ENCODE results near the gene TM4SF5. TPM values are rescaled to one million over a fixed set of nuclear protein-coding genes. Genes with fewer than 3 reads are reported as not detected.

The TM4SF5 gene
- total and polyA plus RNA-seq, 4 donors, result 18.4 TPM; not detected in 3

DNA sequence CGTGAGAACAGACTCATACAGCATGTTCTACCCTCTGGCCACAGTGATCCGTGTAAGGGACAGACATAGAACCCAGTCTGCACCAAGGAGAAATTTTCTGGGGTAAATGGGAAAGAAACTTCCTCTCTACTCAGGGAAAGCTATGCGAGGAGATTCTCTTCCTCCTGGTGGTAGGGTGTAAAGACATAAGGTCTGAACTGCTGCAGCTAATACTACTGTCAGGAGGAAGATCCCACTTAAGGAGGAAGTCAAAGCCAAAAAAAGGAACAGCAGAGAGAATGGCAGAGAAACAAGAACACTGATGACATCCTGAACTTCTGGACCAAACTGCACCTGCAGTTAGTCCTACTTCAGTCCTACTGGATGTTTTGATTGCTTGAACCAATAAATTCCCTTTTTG, 7.1 kb upstream of the TM4SF5 start:
- Histone ChIP-seq H3K27me3 (ENCODE audit: control insufficient read depth in 1 of 2, insufficient read depth in 2 of 2, low read length in 1 of 2) (no peaks in the 10 kb centered on the region), H3K36me3 (ENCODE audit: control insufficient read depth in 1 of 2, insufficient read depth in 2 of 2, low read length in 1 of 2) (no peaks in the 10 kb centered on the region), H3K9me3 (ENCODE audit: control insufficient read depth, low read length) (no peaks in the 10 kb centered on the region), H3K27ac (ENCODE audit: low read depth in 1 of 2, low read length in 2 of 2) (no peak overlapping the region), H3K4me1 (ENCODE audit: control insufficient read depth in 1 of 2, insufficient read depth in 2 of 2, low read length in 2 of 2) (no peaks in the 10 kb centered on the region), H3K4me3 (ENCODE audit: low read length in 2 of 2) (no peak overlapping the region)
- ATAC-seq (ENCODE audit: low FRiP score) (no peak), DNase-seq (no peak)
- 68 to 69% methylated on average over 3 of the region's 3 CpGs for WGBS, 2 donors
- intact Hi-C loops (cut with DNase I), result no loop called here

DNA sequence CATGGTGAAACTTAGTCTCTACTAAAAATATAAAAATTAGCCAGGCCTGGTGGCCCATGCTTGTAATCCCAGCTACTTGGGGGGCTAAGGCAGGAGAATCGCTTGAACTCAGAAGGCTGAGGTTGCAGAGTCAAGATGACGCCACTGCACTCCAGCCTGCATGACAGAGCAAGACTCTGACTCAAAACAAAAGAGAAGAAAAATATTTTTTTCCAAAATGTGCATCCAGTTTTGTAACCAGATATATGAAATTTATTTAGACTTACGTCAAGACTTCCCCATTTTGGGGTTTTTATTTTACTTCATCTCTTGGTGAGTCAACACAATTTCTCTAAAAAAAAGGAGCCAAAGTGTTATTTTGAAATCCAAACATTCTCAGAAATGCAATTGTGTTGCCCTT, 5.5 kb upstream of the TM4SF5 start:
- Histone ChIP-seq H3K4me1 (ENCODE audit: control insufficient read depth in 1 of 2, insufficient read depth in 2 of 2, low read length in 2 of 2) (no peaks in the 10 kb centered on the region), H3K27ac (ENCODE audit: low read depth in 1 of 2, low read length in 2 of 2) (no peak overlapping the region), H3K27me3 (ENCODE audit: control insufficient read depth in 1 of 2, insufficient read depth in 2 of 2, low read length in 1 of 2) (no peaks in the 10 kb centered on the region), H3K9me3 (ENCODE audit: control insufficient read depth, low read length) (no peaks in the 10 kb centered on the region), H3K36me3 (ENCODE audit: control insufficient read depth in 1 of 2, insufficient read depth in 2 of 2, low read length in 1 of 2) (no peaks in the 10 kb centered on the region), H3K4me3 (ENCODE audit: low read length in 2 of 2) (no peak overlapping the region)
- ATAC-seq (ENCODE audit: low FRiP score) (no peak), DNase-seq (peak; percentile 16 to 76)
- WGBS, 2 donors, result 78 to 86% methylated on average over 3 of the region's 3 CpGs
- intact Hi-C loops (cut with DNase I), result no loop called here

DNA sequence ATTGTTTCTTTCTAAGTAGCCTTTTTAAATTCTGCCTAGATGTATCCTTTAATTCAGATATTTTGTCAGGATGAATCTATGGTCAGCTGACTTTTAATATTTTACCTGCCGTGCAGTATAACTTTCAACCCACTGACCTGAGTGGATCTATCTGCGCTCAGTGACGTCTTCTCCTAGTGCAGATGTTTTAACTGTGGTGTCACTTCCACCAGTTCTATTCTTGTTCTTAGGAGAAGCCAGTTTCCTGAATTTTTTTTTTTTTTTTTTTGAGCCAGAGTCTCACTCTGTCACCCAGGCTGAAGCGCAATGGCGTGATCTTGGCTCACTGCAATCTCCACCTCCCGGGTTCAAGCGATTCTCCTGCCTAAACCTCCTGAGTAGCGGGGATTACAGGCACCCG, 5.0 kb upstream of the TM4SF5 start:
- Histone ChIP-seq H3K4me3 (ENCODE audit: low read length in 2 of 2) (no peak overlapping the region), H3K4me1 (ENCODE audit: control insufficient read depth in 1 of 2, insufficient read depth in 2 of 2, low read length in 2 of 2) (no peaks in the 10 kb centered on the region), H3K27ac (ENCODE audit: low read depth in 1 of 2, low read length in 2 of 2) (no peak overlapping the region), H3K9me3 (ENCODE audit: control insufficient read depth, low read length) (no peaks in the 10 kb centered on the region), H3K36me3 (ENCODE audit: control insufficient read depth in 1 of 2, insufficient read depth in 2 of 2, low read length in 1 of 2) (no peaks in the 10 kb centered on the region), H3K27me3 (ENCODE audit: control insufficient read depth in 1 of 2, insufficient read depth in 2 of 2, low read length in 1 of 2) (no peaks in the 10 kb centered on the region)
- WGBS, 2 donors, result 77 to 82% methylated on average over 9 of the region's 9 CpGs
- no peak for ATAC-seq (ENCODE audit: low FRiP score)
- intact Hi-C loops (cut with DNase I), result no loop called here
- peak in 1 of 2 donors; percentile 41 for DNase-seq

DNA sequence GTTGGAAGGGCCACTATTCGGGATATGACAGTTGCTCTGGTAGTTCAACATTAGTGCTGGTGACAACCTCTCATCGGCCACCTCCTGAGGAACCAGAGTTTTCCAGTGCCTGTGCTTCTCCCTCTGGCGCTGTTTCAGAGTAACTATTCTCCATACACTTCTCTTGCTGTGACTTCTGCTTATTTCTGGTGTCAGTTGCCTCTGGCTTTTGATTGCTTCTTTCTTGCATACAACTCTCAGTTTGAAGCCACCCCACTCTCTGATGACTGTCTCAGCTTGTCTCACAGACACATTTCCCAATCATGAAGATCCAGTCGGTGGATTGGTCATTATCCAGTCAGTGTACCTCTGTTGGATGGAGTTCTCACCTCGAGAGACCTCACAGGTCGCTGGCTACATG, 3.4 kb upstream of the TM4SF5 start:
- no peaks in the 10 kb centered on the region for H3K36me3 ChIP-seq (ENCODE audit: control insufficient read depth in 1 of 2, insufficient read depth in 2 of 2, low read length in 1 of 2)
- no peak overlapping the region for H3K27ac ChIP-seq (ENCODE audit: low read depth in 1 of 2, low read length in 2 of 2)
- H3K4me3 ChIP-seq (ENCODE audit: low read length in 2 of 2), result no peak overlapping the region
- WGBS, 2 donors, result 79 to 80% methylated on average over 6 of the region's 6 CpGs
- intact Hi-C loops (cut with DNase I), result no loop called here
- H3K9me3 ChIP-seq (ENCODE audit: control insufficient read depth, low read length), result no peaks in the 10 kb centered on the region
- ATAC-seq (ENCODE audit: low FRiP score) (no peak), DNase-seq (no peak)
- H3K4me1 ChIP-seq (ENCODE audit: control insufficient read depth in 1 of 2, insufficient read depth in 2 of 2, low read length in 2 of 2), result no peaks in the 10 kb centered on the region
- no peaks in the 10 kb centered on the region for H3K27me3 ChIP-seq (ENCODE audit: control insufficient read depth in 1 of 2, insufficient read depth in 2 of 2, low read length in 1 of 2)

DNA sequence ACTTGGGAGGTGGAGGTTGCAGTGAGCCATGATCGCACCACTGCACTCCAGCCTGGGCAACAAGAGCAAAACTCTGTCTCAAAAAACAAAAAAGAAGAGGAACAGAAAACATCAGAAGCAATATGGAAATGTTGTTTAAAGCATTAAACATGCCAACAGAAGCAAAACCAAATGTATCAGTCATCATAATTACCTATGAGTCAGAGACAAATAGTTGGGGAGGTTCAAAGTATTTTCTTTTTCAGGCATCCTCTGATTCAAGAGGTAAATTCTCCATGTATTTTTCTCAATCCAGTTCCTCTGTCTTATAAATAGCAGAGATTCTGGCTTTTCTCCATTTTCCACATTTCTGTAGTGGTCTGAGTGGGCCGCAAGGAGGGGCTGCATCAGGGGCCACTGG, 2.1 kb upstream of the TM4SF5 start:
- Histone ChIP-seq H3K4me3 (ENCODE audit: low read length in 2 of 2) (no peak overlapping the region), H3K36me3 (ENCODE audit: control insufficient read depth in 1 of 2, insufficient read depth in 2 of 2, low read length in 1 of 2) (no peaks in the 10 kb centered on the region), H3K9me3 (ENCODE audit: control insufficient read depth, low read length) (no peaks in the 10 kb centered on the region), H3K27ac (ENCODE audit: low read depth in 1 of 2, low read length in 2 of 2) (no peak overlapping the region), H3K4me1 (ENCODE audit: control insufficient read depth in 1 of 2, insufficient read depth in 2 of 2, low read length in 2 of 2) (no peaks in the 10 kb centered on the region), H3K27me3 (ENCODE audit: control insufficient read depth in 1 of 2, insufficient read depth in 2 of 2, low read length in 1 of 2) (no peaks in the 10 kb centered on the region)
- WGBS, 2 donors, result 73 to 84% methylated on average over 2 of the region's 2 CpGs
- intact Hi-C loops (cut with DNase I), result no loop called here
- no peak for DNase-seq
- ATAC-seq (ENCODE audit: low FRiP score), result no peak

DNA sequence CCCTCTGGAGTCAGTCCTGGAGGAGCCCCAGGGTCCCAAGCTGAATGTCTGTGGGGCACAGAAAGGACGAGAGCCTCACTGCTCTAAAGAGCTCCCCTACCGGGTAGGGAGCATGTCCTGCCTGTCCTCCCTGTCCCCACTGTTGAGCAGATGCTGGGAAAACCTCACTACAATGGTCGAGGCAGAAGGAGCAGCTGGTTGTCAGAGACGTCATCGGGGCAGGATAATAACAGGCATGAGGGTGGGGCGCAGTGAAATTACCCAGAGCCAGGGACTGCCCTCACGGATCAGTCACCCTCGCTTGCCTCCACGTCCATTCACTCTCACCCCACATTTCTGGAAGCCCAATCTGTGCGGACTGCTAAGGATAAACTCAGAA, 538 bp downstream of the TM4SF5 start:
- WGBS, 2 donors, result 61 to 69% methylated on average over 10 of the region's 10 CpGs
- intact Hi-C loops (cut with DNase I), result no loop called here
- Histone ChIP-seq H3K4me3 (ENCODE audit: low read length in 2 of 2) (no peak overlapping the region), H3K36me3 (ENCODE audit: control insufficient read depth in 1 of 2, insufficient read depth in 2 of 2, low read length in 1 of 2) (no peaks in the 10 kb centered on the region), H3K4me1 (ENCODE audit: control insufficient read depth in 1 of 2, insufficient read depth in 2 of 2, low read length in 2 of 2) (no peaks in the 10 kb centered on the region), H3K27me3 (ENCODE audit: control insufficient read depth in 1 of 2, insufficient read depth in 2 of 2, low read length in 1 of 2) (no peaks in the 10 kb centered on the region), H3K9me3 (ENCODE audit: control insufficient read depth, low read length) (no peaks in the 10 kb centered on the region), H3K27ac (ENCODE audit: low read depth in 1 of 2, low read length in 2 of 2) (no peak overlapping the region)
- DNase-seq, result peak in 1 of 2 donors; percentile 53
- ATAC-seq (ENCODE audit: low FRiP score), result no peak

DNA sequence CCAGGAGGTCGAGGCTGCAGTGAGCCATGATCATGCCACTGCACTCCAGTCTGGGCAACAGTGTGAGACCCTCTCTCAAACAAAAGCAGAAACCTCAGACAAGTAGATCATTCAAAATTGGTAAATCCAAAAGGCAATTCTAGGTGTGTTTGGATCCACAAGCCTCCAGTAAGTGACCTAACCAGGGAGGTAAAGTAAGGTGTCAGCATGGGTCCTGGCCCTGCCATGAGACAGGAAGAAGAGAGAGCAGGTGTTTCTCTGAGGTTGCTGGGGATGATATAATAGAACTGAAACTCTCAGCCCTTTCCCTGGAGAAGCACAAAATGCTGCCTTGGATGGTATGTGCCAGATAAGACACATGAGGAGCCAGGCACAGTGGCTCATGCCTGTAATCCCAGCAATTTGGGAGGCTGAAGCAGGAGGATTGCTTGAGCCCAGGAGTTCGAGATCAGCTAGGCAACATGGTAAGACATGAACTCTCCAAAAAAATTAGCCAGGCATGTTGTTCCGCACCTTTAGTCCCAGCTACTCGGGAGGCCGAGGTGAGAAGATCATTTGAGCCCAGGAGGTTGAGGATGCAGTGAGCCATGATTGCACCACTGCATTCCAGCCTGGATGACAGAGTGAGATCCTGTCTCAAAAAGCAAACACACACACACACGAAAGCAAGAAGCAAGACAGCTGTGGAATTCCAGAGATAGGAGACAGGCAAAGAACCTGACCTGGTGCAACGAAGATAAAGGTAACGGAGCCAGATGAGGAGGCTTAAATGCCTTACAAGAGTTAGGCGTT, 6.5 kb downstream of the TM4SF5 start:
- Histone ChIP-seq H3K4me1 (ENCODE audit: control insufficient read depth in 1 of 2, insufficient read depth in 2 of 2, low read length in 2 of 2) (no peaks in the 10 kb centered on the region), H3K36me3 (ENCODE audit: control insufficient read depth in 1 of 2, insufficient read depth in 2 of 2, low read length in 1 of 2) (no peaks in the 10 kb centered on the region), H3K27me3 (ENCODE audit: control insufficient read depth in 1 of 2, insufficient read depth in 2 of 2, low read length in 1 of 2) (no peaks in the 10 kb centered on the region), H3K27ac (ENCODE audit: low read depth in 1 of 2, low read length in 2 of 2) (no peak overlapping the region), H3K9me3 (ENCODE audit: control insufficient read depth, low read length) (no peaks in the 10 kb centered on the region), H3K4me3 (ENCODE audit: low read length in 2 of 2) (no peak overlapping the region)
- ATAC-seq (ENCODE audit: low FRiP score) (no peak), DNase-seq (no peak)
- intact Hi-C loops (cut with DNase I), result no loop called here
- 71 to 77% methylated on average over 9 of the region's 9 CpGs for WGBS, 2 donors

DNA sequence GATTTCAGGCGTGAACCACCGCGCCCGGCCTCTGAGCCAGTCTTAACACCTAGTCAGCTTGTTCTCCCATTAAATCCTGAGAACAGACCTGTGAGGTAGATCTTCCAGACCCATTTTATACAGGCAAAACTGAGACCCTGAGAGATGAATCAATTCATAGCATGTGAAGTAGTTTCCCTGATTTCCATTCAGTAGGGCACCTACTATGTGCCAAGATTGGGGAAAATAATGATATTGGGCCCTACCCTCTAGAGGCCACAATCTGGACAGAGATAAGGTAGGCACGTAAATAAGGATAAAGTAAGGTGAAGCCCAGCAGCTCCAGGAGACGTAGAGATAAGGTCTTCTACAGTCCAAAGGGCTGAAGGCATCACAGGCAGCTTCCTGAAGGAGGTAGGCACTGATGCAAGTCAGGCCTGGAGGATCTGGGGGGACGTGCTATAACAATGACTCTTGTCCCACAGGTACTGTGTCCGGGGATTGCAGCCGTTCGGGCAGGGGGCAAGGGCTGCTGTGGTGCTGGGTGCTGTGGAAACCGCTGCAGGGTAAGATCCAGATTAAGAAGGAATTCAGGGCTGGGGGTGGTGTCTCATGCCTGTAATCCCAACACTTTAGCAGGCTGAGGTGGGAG, 8.8 kb downstream of the TM4SF5 start:
- no peak overlapping the region for H3K4me3 ChIP-seq (ENCODE audit: low read length in 2 of 2)
- ATAC-seq (ENCODE audit: low FRiP score), result no peak
- no peak for DNase-seq
- no peaks in the 10 kb centered on the region for H3K4me1 ChIP-seq (ENCODE audit: control insufficient read depth in 1 of 2, insufficient read depth in 2 of 2, low read length in 2 of 2)
- no peaks in the 10 kb centered on the region for H3K27me3 ChIP-seq (ENCODE audit: control insufficient read depth in 1 of 2, insufficient read depth in 2 of 2, low read length in 1 of 2)
- intact Hi-C loops (cut with DNase I), result loop anchor here in 1 of 2 donors (10.0 kb wide), 1 partner anchor 46 kb away; the partner anchor contains the start of genes CXCL16, MED11 and ZMYND15
- no peaks in the 10 kb centered on the region for H3K36me3 ChIP-seq (ENCODE audit: control insufficient read depth in 1 of 2, insufficient read depth in 2 of 2, low read length in 1 of 2)
- no peaks in the 10 kb centered on the region for H3K9me3 ChIP-seq (ENCODE audit: control insufficient read depth, low read length)
- WGBS, 2 donors, result 73 to 80% methylated on average over 11 of the region's 11 CpGs
- no peak overlapping the region for H3K27ac ChIP-seq (ENCODE audit: low read depth in 1 of 2, low read length in 2 of 2)

DNA sequence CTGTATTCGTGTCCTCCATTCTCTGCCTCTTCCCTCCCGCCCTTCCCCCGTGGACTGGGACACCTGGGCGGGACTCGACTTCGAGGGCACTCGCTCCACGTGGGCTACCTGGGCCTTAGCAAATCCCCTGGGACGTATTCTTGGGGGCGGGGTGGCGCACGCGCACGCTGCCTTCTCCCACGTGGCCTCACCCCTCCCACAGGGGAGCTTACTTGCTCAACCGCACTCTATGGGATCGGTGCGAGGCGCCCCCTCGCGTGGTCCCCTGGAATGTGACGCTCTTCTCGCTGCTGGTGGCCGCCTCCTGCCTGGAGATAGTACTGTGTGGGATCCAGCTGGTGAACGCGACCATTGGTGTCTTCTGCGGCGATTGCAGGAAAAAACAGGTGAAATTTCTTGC, 11.0 kb downstream of the TM4SF5 start:
- H3K9me3 ChIP-seq (ENCODE audit: control insufficient read depth, low read length), result no peaks in the 10 kb centered on the region
- intact Hi-C loops (cut with DNase I), result loop anchor here in 1 of 2 donors (10.0 kb wide), 1 partner anchor 48 kb away; the partner anchor contains the start of genes CXCL16, MED11 and ZMYND15
- H3K4me3 ChIP-seq (ENCODE audit: low read length in 2 of 2), result no peak overlapping the region
- ATAC-seq (ENCODE audit: low FRiP score) (no peak), DNase-seq (peak in 1 of 2 donors; percentile 78)
- no peaks in the 10 kb centered on the region for H3K4me1 ChIP-seq (ENCODE audit: control insufficient read depth in 1 of 2, insufficient read depth in 2 of 2, low read length in 2 of 2)
- WGBS, 2 donors, result 28 to 29% methylated on average over 28 of the region's 28 CpGs
- no peak overlapping the region for H3K27ac ChIP-seq (ENCODE audit: low read depth in 1 of 2, low read length in 2 of 2)
- no peaks in the 10 kb centered on the region for H3K27me3 ChIP-seq (ENCODE audit: control insufficient read depth in 1 of 2, insufficient read depth in 2 of 2, low read length in 1 of 2)
- H3K36me3 ChIP-seq (ENCODE audit: control insufficient read depth in 1 of 2, insufficient read depth in 2 of 2, low read length in 1 of 2), result no peaks in the 10 kb centered on the region
